Measurements from ENCODE around the gene DENND5B. TPM values are rescaled to one million over a fixed set of nuclear protein-coding genes. Genes with fewer than 3 reads are reported as not detected.
"Not testable (repeated sequence)": the region's sequence is repeated elsewhere in the genome, so short reads cannot be mapped to it uniquely, and the experiment has no call there.

DENND5B gene
- total RNA-seq, 1 donor from 2014 or later: 0.10 TPM

- intact Hi-C loops (cut with micrococcal nuclease): no loop called here
Observed at GRCh38 chr12:31387011-31387410, 203.9 kb downstream of the DENND5B start.

- intact Hi-C loops (cut with micrococcal nuclease): no loop called here
Observed at GRCh38 chr12:31386364-31386777, 204.6 kb downstream of the DENND5B start.

- intact Hi-C loops (cut with micrococcal nuclease): not testable (repeated sequence)
Observed at GRCh38 chr12:31377210-31377609, 213.7 kb downstream of the DENND5B start.

GRCh38 chr12:31375422-31375821 lies 215.5 kb downstream of the DENND5B start:
- intact Hi-C loops (cut with micrococcal nuclease): not testable (repeated sequence)

- intact Hi-C loops (cut with micrococcal nuclease): no loop called here
Observed at GRCh38 chr12:31371256-31371620, 219.7 kb downstream of the DENND5B start.

GRCh38 chr12:31370531-31371255 lies 220.2 kb downstream of the DENND5B start:
- intact Hi-C loops (cut with micrococcal nuclease): no loop called here

GRCh38 chr12:31369712-31370521 lies 221.0 kb downstream of the DENND5B start:
- intact Hi-C loops (cut with micrococcal nuclease): no loop called here

- intact Hi-C loops (cut with micrococcal nuclease): no loop called here
Observed at GRCh38 chr12:31368666-31369361, 222.1 kb downstream of the DENND5B start.

GRCh38 chr12:31366104-31366621 lies 224.8 kb downstream of the DENND5B start:
- intact Hi-C loops (cut with micrococcal nuclease): no loop called here

- intact Hi-C loops (cut with micrococcal nuclease): loop anchor here (1.0 to 2.0 kb wide), 2 partner anchors 47 to 113 kb away; no protein-coding TSS in a partner anchor
Observed at GRCh38 chr12:31363831-31364230, 227.1 kb downstream of the DENND5B start.

GRCh38 chr12:31363416-31363809 lies 227.5 kb downstream of the DENND5B start:
- intact Hi-C loops (cut with micrococcal nuclease): loop anchor here (1.0 to 2.0 kb wide), 2 partner anchors 47 to 112 kb away; no protein-coding TSS in a partner anchor

GRCh38 chr12:31362759-31363415 lies 228.0 kb downstream of the DENND5B start:
- intact Hi-C loops (cut with micrococcal nuclease): loop anchor here (1.0 to 2.0 kb wide), 3 partner anchors 37 to 112 kb away; partner anchors contain the start of gene SINHCAF

GRCh38 chr12:31362115-31362758 lies 228.7 kb downstream of the DENND5B start:
- intact Hi-C loops (cut with micrococcal nuclease): loop anchor here (1.0 to 2.0 kb wide), 2 partner anchors 36 to 45 kb away; partner anchors contain the start of gene SINHCAF

- intact Hi-C loops (cut with micrococcal nuclease): loop anchor here (1.0 to 2.0 kb wide), 2 partner anchors 35 to 45 kb away; partner anchors contain the start of gene SINHCAF
Observed at GRCh38 chr12:31361730-31362114, 229.2 kb downstream of the DENND5B start.

- intact Hi-C loops (cut with micrococcal nuclease): no loop called here
Observed at GRCh38 chr12:31355747-31356107, 235.2 kb downstream of the DENND5B start.

- intact Hi-C loops (cut with micrococcal nuclease): no loop called here
Observed at GRCh38 chr12:31353750-31354708, 236.9 kb downstream of the DENND5B start.

- intact Hi-C loops (cut with micrococcal nuclease): no loop called here
Observed at GRCh38 chr12:31346267-31346666, 244.7 kb downstream of the DENND5B start.

GRCh38 chr12:31343139-31343538 lies 247.8 kb downstream of the DENND5B start:
- intact Hi-C loops (cut with micrococcal nuclease): no loop called here

- intact Hi-C loops (cut with micrococcal nuclease): no loop called here
Observed at GRCh38 chr12:31342286-31342685, 248.7 kb downstream of the DENND5B start.
